PC-3 (cell line): ENCODE results near the gene RALGDS. TPM values are rescaled to one million over a fixed set of nuclear protein-coding genes. Genes with fewer than 3 reads are reported as not detected.

Experiments used
- ATAC-seq: fragments of 200-7000 bp; cut with Tn5 transposase; 2 replicates; pipeline ENCODE4 v1.9.1; 2020; ENCODE audit warnings: mild to moderate bottlenecking, moderate library complexity
- BruUV-seq: library from RNA; stranded (reverse); fragments of 400-500 nt; replicated peaks from 2 replicates; lab custom pipeline; 2021; lab: Mats Ljungman, UMichigan
- CTCF ChIA-PET: fragments of 300-600 bp; sonication (Branson Sonifier 250); formaldehyde crosslinking; loops from one replicate; lab custom pipeline; 2022; ENCODE audit warnings: antibody characterized with exemption; lab: Charles Lee
- POLR2A ChIA-PET: fragments of 300-600 bp; sonication (Branson Sonifier 250); formaldehyde crosslinking; loops from one replicate; lab custom pipeline; 2022; ENCODE audit warnings: antibody characterized with exemption; ENCODE audit not compliant: unreplicated experiment; lab: Charles Lee
- DNase-seq: peaks from one replicate; pipeline ENCODE4 v3.0.0-alpha.2; 2015
- H2AFZ ChIP-seq: fragments of 300-600 bp; sonication (generic); 2 replicates; pipeline ENCODE4 v1.6.0; 2016; ENCODE audit warnings: antibody characterized with exemption, low read length
- H3F3A ChIP-seq: fragments of 300-600 bp; sonication (generic); one replicate; pipeline ENCODE4 v1.6.0; 2017; ENCODE audit warnings: antibody characterized with exemption, low read length, control low read depth, mild to moderate bottlenecking; ENCODE audit not compliant: unreplicated experiment
- H3K27ac ChIP-seq: fragments of 300-600 bp; sonication (generic); 2 replicates; pipeline ENCODE4 v1.5.1; 2016; ENCODE audit warnings: mild to moderate bottlenecking, low read length
- H3K27me3 ChIP-seq: fragments of 300-600 bp; sonication (generic); 2 replicates; pipeline ENCODE4 v1.6.1; 2016; ENCODE audit warnings: low read length, mixed read lengths
- H3K36me3 ChIP-seq: fragments of 300-600 bp; sonication (generic); 2 replicates; pipeline ENCODE4 v1.6.1; 2016; ENCODE audit warnings: low read depth, mixed run types, low read length, mixed read lengths
- H3K4me1 ChIP-seq: fragments of 300-600 bp; sonication (generic); 2 replicates; pipeline ENCODE4 v1.5.1; 2016; ENCODE audit warnings: low read length; ENCODE audit not compliant: insufficient read depth
- H3K4me2 ChIP-seq: fragments of 300-600 bp; sonication (generic); 2 replicates; pipeline ENCODE4 v1.6.0; 2016; ENCODE audit warnings: low read length
- H3K4me3 ChIP-seq: fragments of 300-600 bp; sonication (generic); 2 replicates; pipeline ENCODE4 v1.5.1; 2016; ENCODE audit warnings: mild to moderate bottlenecking, low read length, mixed read lengths
- H3K79me2 ChIP-seq: fragments of 300-600 bp; sonication (generic); 2 replicates; pipeline ENCODE4 v1.6.1; 2017; ENCODE audit warnings: low read length, mixed read lengths
- H3K9ac ChIP-seq: fragments of 300-600 bp; sonication (generic); 2 replicates; pipeline ENCODE4 v1.6.0; 2016; ENCODE audit warnings: mild to moderate bottlenecking, low read length
- H3K9me2 ChIP-seq: fragments of 300-600 bp; sonication (generic); replicated peaks from 2 replicates; pipeline ENCODE4 v1.6.1; 2016; ENCODE audit warnings: mixed run types, low read length, mixed read lengths
- H3K9me3 ChIP-seq: fragments of 300-600 bp; sonication (generic); 2 replicates; pipeline ENCODE4 v1.6.1; 2016; ENCODE audit warnings: low read length, mixed read lengths
- H4K20me1 ChIP-seq: fragments of 300-600 bp; sonication (generic); 2 replicates; pipeline ENCODE4 v1.6.1; 2016; ENCODE audit warnings: low read length, mixed read lengths
- CTCF ChIP-seq: fragments of 300-600 bp; sonication (generic); conservative IDR thresholded peaks from 2 replicates; pipeline ENCODE4 v1.5.1; 2017; ENCODE audit warnings: antibody characterized with exemption, low read depth, mild to moderate bottlenecking, low read length
- EZH2 ChIP-seq: fragments of 300-600 bp; sonication (generic); IDR thresholded peaks from one replicate; pipeline ENCODE4 v1.6.1; 2017; ENCODE audit warnings: antibody characterized with exemption, mild to moderate bottlenecking, low read length; ENCODE audit not compliant: unreplicated experiment
- EZH2phosphoT487 ChIP-seq: fragments of 300-600 bp; sonication (generic); IDR thresholded peaks from 2 replicates; pipeline ENCODE4 v1.6.1; 2018; ENCODE audit warnings: mild to moderate bottlenecking, antibody characterized with exemption, low read length, borderline replicate concordance
- intact Hi-C: fragments of 100-400 bp; cut with micrococcal nuclease; formaldehyde crosslinking; loops from 2 replicates; pipeline ENCODE4 v1.9.0; 2023
- total RNA-seq: library from RNA; depleted of rRNA; stranded (reverse); fragments of >200 nt; gene quantifications from 2 replicates; pipeline ENCODE4 v1.2.3, GENCODE V29; 2014

The RALGDS gene
- total RNA-seq, 1 experiment from 2014 or later, result 32.2 TPM

DNA sequence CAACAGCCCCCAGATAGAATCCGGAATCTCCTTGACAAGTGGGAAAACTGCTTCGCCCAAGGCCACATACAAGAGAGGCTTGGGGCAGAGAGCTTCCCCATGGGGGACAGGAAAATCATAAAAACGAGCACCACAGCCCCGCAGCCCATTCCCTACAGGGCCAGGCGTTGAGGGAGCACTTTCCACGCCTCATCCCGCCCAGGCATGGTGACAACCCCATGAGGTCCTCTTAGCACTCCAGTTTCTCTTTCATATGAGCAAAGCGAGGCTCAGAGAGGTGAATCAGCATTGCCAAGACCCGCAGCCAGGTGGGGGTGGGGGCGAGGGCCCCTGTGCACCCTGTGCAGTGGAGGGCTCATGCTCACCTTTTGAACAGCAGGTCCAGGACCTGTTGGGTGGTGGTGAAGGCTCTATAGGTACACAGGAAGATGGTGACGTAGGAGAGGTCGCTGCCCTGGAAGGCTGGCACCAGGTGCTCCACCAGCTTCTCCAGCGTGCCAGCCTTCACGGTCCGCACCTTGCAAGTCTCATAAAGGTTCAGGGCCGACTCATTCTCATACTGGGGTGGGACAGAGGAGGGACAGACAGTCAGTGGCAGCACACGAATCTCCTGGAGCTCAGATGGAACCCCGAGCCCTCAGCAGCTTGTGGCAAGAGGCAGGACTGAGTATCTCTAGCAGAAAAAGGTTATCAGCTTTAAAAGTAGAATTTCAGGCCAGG, 10.9 kb downstream of the RALGDS start:
- no peak overlapping the region for H3K4me3 ChIP-seq
- H3K4me2 ChIP-seq, result no peak overlapping the region
- H2AFZ ChIP-seq, result no peak overlapping the region
- H3K9me2 ChIP-seq, result no peaks in the 10 kb centered on the region
- H3K36me3 ChIP-seq, result peaks cover 3% of the 10 kb centered on the region; the same call in 1 of the 2 replicates
- no peak overlapping the region for H3K27ac ChIP-seq
- DNase-seq (no peak), ATAC-seq (no peak)
- no peaks in the 10 kb centered on the region for H4K20me1 ChIP-seq
- POLR2A ChIA-PET, result no interaction called here
- CTCF ChIA-PET, result no interaction called here
- H3K4me1 ChIP-seq, result no peaks in the 10 kb centered on the region
- H3K9ac ChIP-seq, result no peak overlapping the region
- no peaks in the 10 kb centered on the region for H3F3A ChIP-seq
- no peaks in the 10 kb centered on the region for H3K9me3 ChIP-seq
- no TSS peak for BruUV-seq
- TF ChIP-seq EZH2phosphoT487, result no peak
- no peak for TF ChIP-seq CTCF
- no peak for TF ChIP-seq EZH2
- H3K79me2 ChIP-seq, result no peaks in the 10 kb centered on the region
- intact Hi-C loops, result no loop called here
- H3K27me3 ChIP-seq, result no peaks in the 10 kb centered on the region

GRCh38 chr9:133108794-133109641, 12.0 kb downstream of the RALGDS start:
- Histone ChIP-seq H3K27ac (no peak overlapping the region), H3F3A (no peaks in the 10 kb centered on the region), H3K9me3 (no peaks in the 10 kb centered on the region), H3K36me3 (peaks cover 3% of the 10 kb centered on the region; the same call in 1 of the 2 replicates), H3K79me2 (no peaks in the 10 kb centered on the region), H3K9ac (no peak overlapping the region), H2AFZ (no peak overlapping the region), H3K27me3 (no peaks in the 10 kb centered on the region), H3K9me2 (no peaks in the 10 kb centered on the region), H3K4me2 (no peak overlapping the region), H4K20me1 (no peaks in the 10 kb centered on the region), H3K4me3 (no peak overlapping the region), H3K4me1 (peaks cover under 1% of the 10 kb centered on the region; the same call in 1 of the 2 replicates)
- TF ChIP-seq EZH2 (no peak), EZH2phosphoT487 (no peak), CTCF (no peak)
- ChIA-PET POLR2A (no interaction called here), CTCF (no interaction called here)
- intact Hi-C loops, result no loop called here
- DNase-seq, result no peak
- no peak for ATAC-seq
- BruUV-seq, result no TSS peak
